Neural progenitor cell (in vitro differentiated cells): ENCODE results near the gene NAA25. TPM values are rescaled to one million over a fixed set of nuclear protein-coding genes. Genes with fewer than 3 reads are reported as not detected.

Experiments used
- DNase-seq: peaks from one replicate; pipeline ENCODE4 v3.0.0-alpha.2; 2016; ENCODE audit warnings: low spot score
- H2AFZ ChIP-seq: fragments of 200-600 bp; sonication (generic); replicated peaks from 2 replicates; pipeline ENCODE4 v1.6.1; 2016; ENCODE audit warnings: antibody characterized with exemption
- H3F3A ChIP-seq: fragments of 200-600 bp; sonication (generic); 2 replicates; pipeline ENCODE4 v1.6.1; 2016; ENCODE audit warnings: antibody characterized with exemption, low read depth
- H3K27ac ChIP-seq: fragments of 200-600 bp; sonication (generic); 2 replicates; pipeline ENCODE4 v1.5.1; 2016; ENCODE audit warnings: mild to moderate bottlenecking
- H3K27me3 ChIP-seq: fragments of 200-600 bp; sonication (generic); 2 replicates; pipeline ENCODE4 v1.6.1; 2016; ENCODE audit warnings: mild to moderate bottlenecking, moderate library complexity
- H3K36me3 ChIP-seq: fragments of 200-600 bp; sonication (generic); 2 replicates; pipeline ENCODE4 v1.5.1; 2016
- H3K4me1 ChIP-seq: fragments of 200-600 bp; sonication (generic); 2 replicates; pipeline ENCODE4 v1.6.1; 2016; ENCODE audit warnings: mixed run types
- H3K4me2 ChIP-seq: fragments of 200-600 bp; sonication (generic); 2 replicates; pipeline ENCODE4 v1.6.1; 2016
- H3K4me3 ChIP-seq: fragments of 200-600 bp; sonication (generic); 2 replicates; pipeline ENCODE4 v1.5.1; 2016
- H3K79me2 ChIP-seq: fragments of 200-600 bp; sonication (generic); 2 replicates; pipeline ENCODE4 v1.6.1; 2016; ENCODE audit warnings: low read depth
- H3K9ac ChIP-seq: fragments of 200-600 bp; sonication (generic); 2 replicates; pipeline ENCODE4 v1.6.1; 2016
- H3K9me3 ChIP-seq: fragments of 200-600 bp; sonication (generic); 2 replicates; pipeline ENCODE4 v1.5.1; 2016; ENCODE audit warnings: low read depth
- H4K20me1 ChIP-seq: fragments of 200-600 bp; sonication (generic); 2 replicates; pipeline ENCODE4 v1.6.1; 2016; ENCODE audit warnings: low read depth
- H3K27ac Mint-ChIP-seq: 3 replicates; pipeline ENCODE4 v1.8.0; 2021; ENCODE audit warnings: mixed read lengths
- H3K27me3 Mint-ChIP-seq: 2 replicates; pipeline ENCODE4 v1.8.0; 2022; ENCODE audit warnings: low read depth, mild to moderate bottlenecking, inconsistent platforms, moderate library complexity, mixed read lengths; ENCODE audit not compliant: insufficient read depth
- H3K36me3 Mint-ChIP-seq: 3 replicates; pipeline ENCODE4 v1.8.0; 2021; ENCODE audit warnings: mixed read lengths
- H3K4me1 Mint-ChIP-seq: 3 replicates; pipeline ENCODE4 v1.8.0; 2021; ENCODE audit warnings: mixed read lengths
- H3K4me3 Mint-ChIP-seq: 3 replicates; pipeline ENCODE4 v1.8.0; 2021; ENCODE audit warnings: mild to moderate bottlenecking, moderate library complexity, mixed read lengths
- H3K9me3 Mint-ChIP-seq: 3 replicates; pipeline ENCODE4 v1.8.0; 2020; ENCODE audit warnings: mixed read lengths
- CTCF ChIP-seq: fragments of 200-600 bp; sonication (generic); IDR thresholded peaks from 2 replicates; pipeline ENCODE4 v1.5.1; 2017; ENCODE audit warnings: antibody characterized with exemption, mild to moderate bottlenecking
- EZH2 ChIP-seq: fragments of 200-600 bp; sonication (generic); IDR thresholded peaks from 2 replicates; pipeline ENCODE4 v1.6.1; 2017; ENCODE audit warnings: antibody characterized with exemption, mild to moderate bottlenecking, moderate library complexity
- EZH2phosphoT487 ChIP-seq: fragments of 200-600 bp; sonication (generic); IDR thresholded peaks from 2 replicates; pipeline ENCODE4 v1.6.1; 2017; ENCODE audit warnings: antibody characterized with exemption
- total RNA-seq: library from RNA; depleted of rRNA; stranded (reverse); fragments of >200 nt; gene quantifications from 2 replicates; pipeline ENCODE4 v1.2.3, GENCODE V29; 2015; ENCODE audit warnings: low replicate concordance

Gene NAA25
- 30.8 and 40.7 TPM in 2 replicates for total RNA-seq

DNA sequence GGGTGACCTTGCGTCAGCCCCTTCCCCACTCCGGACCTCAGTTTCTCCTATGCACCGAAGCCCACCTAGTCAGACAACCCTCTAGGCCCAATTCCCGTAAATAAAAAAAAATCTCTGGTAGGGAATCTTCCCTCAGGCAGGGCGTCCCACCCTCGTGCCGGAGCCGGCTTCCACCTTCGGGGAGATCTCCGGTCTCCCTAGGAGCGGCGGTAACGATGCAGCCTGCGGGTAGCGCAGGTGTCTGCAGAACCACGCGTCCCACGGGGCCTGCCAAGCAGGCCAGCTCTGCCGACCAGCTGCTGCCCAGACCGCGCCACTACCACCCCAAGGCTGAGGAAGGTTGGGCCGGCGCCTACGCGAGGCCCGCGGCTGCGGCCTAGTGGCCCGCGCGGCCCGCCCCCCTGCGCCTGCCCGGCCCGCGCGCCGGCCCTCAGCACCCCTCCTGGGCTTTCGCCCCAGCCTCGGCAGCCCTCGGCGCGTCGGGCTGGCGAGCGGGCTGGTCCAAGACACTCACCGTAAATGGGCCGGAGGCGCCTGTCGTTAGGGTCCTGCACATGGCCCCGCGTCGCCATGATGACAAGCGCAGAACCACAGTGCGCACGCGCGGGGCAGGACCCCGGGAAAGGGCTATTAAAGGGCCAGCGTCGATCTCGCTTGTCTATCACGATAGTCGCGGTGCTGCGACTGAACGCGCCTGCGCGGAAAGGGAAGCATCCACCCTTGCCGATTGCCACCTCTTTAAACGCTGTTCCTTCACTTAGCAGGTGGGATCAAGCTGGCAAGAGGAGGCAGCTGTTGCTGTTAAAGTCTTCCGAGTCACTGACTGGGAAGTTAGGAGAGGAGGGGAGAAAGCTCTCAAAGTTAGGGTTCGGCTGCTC lies at the start of gene NAA25:
TSS of gene NAA25 (minus strand) at position 582 of the 878 bp plus-strand sequence. CDS start at position 572, 10 bp downstream.
- Histone ChIP-seq H3K9ac (peak within 1 kb of the TSS; percentile 87), H3K4me3 (peak within 1 kb of the TSS; percentile 58), H3K36me3 (no peaks in the 10 kb centered on the region), H2AFZ (peak within 1 kb of the TSS; percentile 93), H3K9me3 (no peaks in the 10 kb centered on the region), H4K20me1 (peaks cover 48% of the 10 kb centered on the region), H3K4me1 (peaks cover 29% of the 10 kb centered on the region), H3K4me2 (peak within 1 kb of the TSS; percentile 82), H3K27ac (peak within 1 kb of the TSS; percentile 89), H3F3A (peaks cover 18% of the 10 kb centered on the region), H3K79me2 (peaks cover 67% of the 10 kb centered on the region), H3K27me3 (no peaks in the 10 kb centered on the region)
- Mint-ChIP-seq H3K27ac (peak within 1 kb of the TSS; percentile 99), H3K4me3 (peak within 1 kb of the TSS; percentile 98), H3K4me1 (peaks cover 39% of the 10 kb centered on the region), H3K9me3 (no peaks in the 10 kb centered on the region), H3K36me3 (peaks cover 4% of the 10 kb centered on the region), H3K27me3 (peaks cover 3% of the 10 kb centered on the region)
- TF ChIP-seq EZH2phosphoT487 (no peak), CTCF (no peak), EZH2 (no peak)
- DNase-seq: peak; percentile 99

DNA sequence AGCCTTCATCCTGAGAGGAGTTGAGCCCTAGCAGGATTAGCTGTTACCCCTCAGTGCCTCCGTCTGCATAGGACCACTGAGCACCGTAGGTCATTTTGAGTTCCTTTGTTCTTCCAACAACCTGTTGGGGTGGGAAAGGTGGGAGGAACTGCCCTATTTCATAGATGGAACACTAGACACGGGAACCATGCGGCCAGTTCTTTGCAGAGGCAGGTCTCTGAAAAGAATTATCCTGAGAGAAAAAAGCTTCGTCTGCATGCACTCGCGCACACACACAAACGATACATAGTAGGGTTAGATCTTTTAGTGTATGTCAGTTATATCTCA lies 45.3 kb upstream of the NAA25 start:
- peaks cover 4% of the 10 kb centered on the region for H3K27me3 Mint-ChIP-seq
- H2AFZ ChIP-seq: no peak overlapping the region
- H3K4me3 ChIP-seq: no peak overlapping the region
- H3K27ac Mint-ChIP-seq: no peak overlapping the region
- no peak for DNase-seq
- no peak overlapping the region for H3K4me3 Mint-ChIP-seq
- H3K9me3 Mint-ChIP-seq: peaks cover 20% of the 10 kb centered on the region
- no peaks in the 10 kb centered on the region for H3K36me3 ChIP-seq
- H3K9me3 ChIP-seq: peaks cover 5% of the 10 kb centered on the region
- no peaks in the 10 kb centered on the region for H3K79me2 ChIP-seq
- H3K27ac ChIP-seq: no peak overlapping the region
- H3K9ac ChIP-seq: no peak overlapping the region
- no peaks in the 10 kb centered on the region for H3K4me1 ChIP-seq
- no peak for TF ChIP-seq CTCF
- TF ChIP-seq EZH2phosphoT487: no peak
- no peak for TF ChIP-seq EZH2
- peaks cover 60% of the 10 kb centered on the region for H3K36me3 Mint-ChIP-seq
- peaks cover 26% of the 10 kb centered on the region for H3K4me1 Mint-ChIP-seq
- H4K20me1 ChIP-seq: no peaks in the 10 kb centered on the region
- no peak overlapping the region for H3K4me2 ChIP-seq
- no peaks in the 10 kb centered on the region for H3F3A ChIP-seq
- H3K27me3 ChIP-seq: no peaks in the 10 kb centered on the region

GRCh38 chr12:112153181-112153892 lies 44.8 kb upstream of the NAA25 start:
- Histone ChIP-seq H3K79me2 (no peaks in the 10 kb centered on the region), H3K4me3 (no peak overlapping the region), H3K36me3 (no peaks in the 10 kb centered on the region), H3K9me3 (peaks cover 5% of the 10 kb centered on the region), H3K4me2 (no peak overlapping the region), H4K20me1 (no peaks in the 10 kb centered on the region), H3K27ac (peak overlapping the region; percentile 46), H3F3A (no peaks in the 10 kb centered on the region), H2AFZ (no peak overlapping the region), H3K27me3 (no peaks in the 10 kb centered on the region), H3K9ac (no peak overlapping the region), H3K4me1 (no peaks in the 10 kb centered on the region)
- peaks cover 4% of the 10 kb centered on the region for H3K27me3 Mint-ChIP-seq
- peak overlapping the region; percentile 53 for H3K4me3 Mint-ChIP-seq
- peak overlapping the region; percentile 93 for H3K27ac Mint-ChIP-seq
- DNase-seq: no peak
- H3K36me3 Mint-ChIP-seq: peaks cover 65% of the 10 kb centered on the region
- H3K9me3 Mint-ChIP-seq: peaks cover 20% of the 10 kb centered on the region
- H3K4me1 Mint-ChIP-seq: peaks cover 26% of the 10 kb centered on the region
- TF ChIP-seq EZH2phosphoT487 (no peak), EZH2 (no peak), CTCF (no peak)
